CD4-positive, alpha-beta T cell treated with Interleukin-6 at 100 ng/mL for 8 hours (primary cell): ENCODE data around the gene MYOM3.

Experiments
- DNase-seq: peaks from one replicate; pipeline ENCODE4 v3.0.0-alpha.2; 2020; ENCODE audit warnings: mixed read lengths, low spot score

The MYOM3 gene

DNA sequence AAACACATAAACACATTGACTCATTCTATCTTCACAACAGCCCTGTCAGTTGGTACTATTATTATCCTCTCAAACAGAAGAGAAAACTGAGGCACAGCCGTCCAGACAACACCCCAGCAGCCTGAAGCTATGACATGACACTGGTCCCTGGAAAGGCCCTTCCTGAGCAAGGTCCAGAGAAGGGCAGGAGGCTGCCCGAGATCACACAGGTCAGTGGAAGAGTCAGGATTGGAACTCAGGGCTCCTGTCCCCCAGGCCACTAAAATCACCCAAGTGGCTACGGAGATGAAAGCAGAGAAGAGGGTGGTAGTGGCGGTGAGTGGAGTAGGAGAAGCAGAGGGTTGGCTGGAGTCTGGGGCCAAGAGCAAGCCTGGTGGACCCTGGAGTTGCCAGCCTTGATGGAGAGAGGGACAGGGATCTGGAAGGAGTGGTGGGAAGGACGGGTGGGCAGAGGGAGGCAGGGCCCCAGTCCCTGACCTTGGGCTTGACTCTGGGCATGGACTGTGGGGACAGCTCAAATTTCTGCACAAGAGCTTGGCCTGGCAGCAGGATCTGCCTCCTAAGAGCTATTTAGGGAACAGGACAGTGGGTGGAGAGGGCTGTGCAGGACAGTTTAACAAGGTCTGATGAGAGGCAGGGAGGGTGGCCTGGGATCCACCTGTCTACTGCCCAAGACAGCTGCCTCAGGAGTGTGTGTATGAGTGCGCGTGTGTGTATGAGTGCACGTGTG lies 15.8 kb downstream of the MYOM3 start:
- DNase-seq = no peak

- no peak for DNase-seq
Measured at GRCh38 chr1:24095140-24095859, 16.6 kb downstream of the MYOM3 start.

- DNase-seq = no peak
Measured at GRCh38 chr1:24094554-24094953, 17.4 kb downstream of the MYOM3 start.

- DNase-seq = no peak
Measured at GRCh38 chr1:24093732-24094131, 18.2 kb downstream of the MYOM3 start.

GRCh38 chr1:24092979-24093378 lies 19.0 kb downstream of the MYOM3 start:
- DNase-seq = no peak

GRCh38 chr1:24091971-24092482 lies 19.9 kb downstream of the MYOM3 start:
- DNase-seq = no peak

DNA sequence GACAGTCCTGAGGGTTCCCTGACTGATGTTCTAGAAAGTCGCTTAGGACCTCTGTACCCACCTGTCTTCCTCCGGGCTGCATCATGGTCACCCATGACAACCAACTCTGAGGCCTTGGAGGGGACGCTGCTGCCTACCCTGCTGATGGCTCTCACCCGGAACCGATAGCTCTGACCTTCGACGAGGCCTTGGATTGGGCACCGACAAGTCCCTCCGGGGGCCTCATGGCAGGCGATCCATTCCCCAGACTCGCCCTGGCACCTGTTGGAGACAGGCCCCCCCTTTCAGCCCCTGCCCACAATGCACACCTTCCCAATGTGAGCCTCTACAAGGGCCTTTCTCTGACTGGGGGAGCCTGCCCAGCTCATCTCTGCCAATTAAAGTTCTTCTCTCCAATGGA lies 21.2 kb downstream of the MYOM3 start:
- no peak for DNase-seq

DNA sequence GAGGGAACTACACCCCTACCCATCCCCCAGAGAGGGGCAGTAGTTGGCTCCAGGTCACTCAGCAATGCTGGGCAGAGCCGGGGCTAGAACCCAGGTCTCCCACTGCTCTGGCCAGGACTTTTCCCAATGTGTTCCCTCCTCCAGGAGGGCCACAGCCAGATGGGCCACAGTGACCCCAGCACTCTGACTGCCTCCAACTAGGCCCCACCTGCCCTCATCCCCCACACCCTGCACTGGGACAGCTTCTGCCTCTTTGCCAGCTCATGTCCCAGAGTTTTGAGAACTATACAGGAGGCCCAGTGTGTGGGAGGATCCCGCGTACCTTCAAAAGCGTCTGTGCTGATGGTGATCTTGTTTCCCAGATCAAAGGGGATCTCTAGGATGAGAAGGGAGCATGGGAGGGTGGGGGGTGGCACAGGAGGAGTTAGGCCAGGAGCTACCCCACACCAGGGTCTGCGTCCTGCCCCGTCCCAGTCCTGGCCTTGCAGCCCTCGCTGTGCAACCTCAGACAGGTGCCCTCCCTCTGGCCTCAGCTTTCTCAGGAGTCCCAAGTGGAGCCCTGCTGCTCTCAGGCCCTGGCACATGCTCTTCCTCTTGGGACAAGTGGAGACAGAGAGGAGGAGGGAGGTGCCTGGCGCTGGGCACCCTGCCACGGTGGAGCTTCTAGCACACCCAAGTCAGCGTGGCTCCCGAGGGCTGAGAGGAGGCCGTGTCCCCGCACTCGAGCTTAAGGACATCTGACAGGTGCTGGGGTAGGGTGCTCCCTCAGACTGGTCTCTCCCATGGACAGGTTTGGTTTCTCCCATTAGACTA lies 22.0 kb downstream of the MYOM3 start:
- DNase-seq = no peak

DNA sequence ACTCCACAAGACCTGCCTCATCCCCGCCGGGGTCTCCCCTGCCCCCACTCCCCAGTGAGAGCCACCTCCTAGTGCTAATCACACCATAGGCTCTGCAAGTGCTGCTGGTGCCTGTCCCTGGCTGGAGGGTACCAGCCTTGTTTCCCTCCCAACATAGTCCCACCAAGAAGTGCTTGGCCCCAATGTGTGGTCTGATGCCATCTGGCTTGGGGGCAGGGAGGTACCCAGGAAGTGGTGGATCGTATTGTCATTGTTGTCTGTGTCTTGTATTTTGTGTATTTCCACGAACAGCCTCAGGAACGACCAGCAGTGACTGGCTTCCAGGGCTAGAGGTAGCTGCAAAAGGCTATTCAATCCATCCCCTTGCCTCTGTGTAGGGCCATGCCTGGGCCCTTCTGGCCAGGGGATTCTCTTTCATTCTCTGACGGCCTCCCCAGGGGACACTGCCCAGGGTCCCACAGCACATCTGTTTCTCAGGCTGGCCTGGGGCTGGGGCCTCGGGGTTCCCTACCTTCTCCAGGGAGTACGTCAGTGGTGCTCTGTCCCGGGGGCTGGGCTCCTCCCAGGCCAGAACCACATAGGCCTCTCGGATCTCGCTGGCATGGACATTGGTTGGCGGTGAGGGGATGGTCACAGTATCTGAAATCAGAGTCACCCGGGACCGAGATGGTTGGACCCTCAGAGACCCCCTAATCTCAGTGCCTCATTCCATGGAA lies 22.8 kb downstream of the MYOM3 start:
- no peak for DNase-seq

DNA sequence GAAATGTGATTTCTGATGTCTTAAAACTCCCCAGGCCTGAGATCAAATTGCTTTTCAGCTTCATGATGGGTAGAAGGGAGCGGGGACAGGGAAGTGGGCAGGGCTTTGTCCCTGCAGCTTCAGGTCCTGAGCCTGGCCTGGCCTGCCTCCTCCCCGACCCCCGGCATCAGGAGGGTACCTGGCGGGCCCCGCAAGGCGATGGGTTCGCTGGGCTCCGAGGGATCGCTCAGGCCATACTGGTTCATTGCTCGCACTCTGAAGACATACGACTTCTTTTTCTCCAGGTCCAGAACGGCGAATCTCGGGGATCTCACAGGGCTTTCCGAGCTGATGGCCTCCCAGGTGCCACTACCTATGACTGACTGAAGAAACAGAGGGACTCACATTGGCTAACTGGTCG lies 25.5 kb downstream of the MYOM3 start:
- DNase-seq = no peak

GRCh38 chr1:24085546-24085945 lies 26.4 kb downstream of the MYOM3 start:
- DNase-seq = no peak

- no peak for DNase-seq
Measured at GRCh38 chr1:24085007-24085406, 26.9 kb downstream of the MYOM3 start.

DNA sequence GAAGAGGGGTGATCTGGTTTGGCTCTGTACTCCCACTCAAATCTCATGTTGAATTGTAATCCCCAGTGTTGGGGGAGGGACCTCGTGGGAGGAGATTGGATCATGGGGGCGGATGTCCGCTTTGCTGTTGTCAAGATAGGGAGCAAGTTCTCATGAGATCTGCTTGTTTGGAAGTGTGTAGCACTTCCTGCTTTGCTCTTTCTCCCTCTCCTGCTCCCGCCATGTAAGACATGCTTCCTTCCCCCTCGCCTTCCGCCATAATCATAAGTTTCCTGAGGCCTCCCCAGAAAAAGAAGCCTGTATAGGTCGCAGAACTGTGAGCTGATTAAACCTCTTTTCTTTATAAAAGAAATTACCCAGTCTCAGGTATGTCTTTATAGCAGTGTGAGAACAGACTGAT lies 27.9 kb downstream of the MYOM3 start:
- no peak for DNase-seq

GRCh38 chr1:24082372-24082771 lies 29.6 kb downstream of the MYOM3 start:
- no peak for DNase-seq

GRCh38 chr1:24081190-24081589 lies 30.7 kb downstream of the MYOM3 start:
- no peak for DNase-seq

GRCh38 chr1:24080131-24080530 lies 31.8 kb downstream of the MYOM3 start:
- DNase-seq = no peak

- no peak for DNase-seq
Measured at GRCh38 chr1:24077278-24077978, 34.5 kb downstream of the MYOM3 start.

GRCh38 chr1:24075946-24076345 lies 36.0 kb downstream of the MYOM3 start:
- no peak for DNase-seq

GRCh38 chr1:24075590-24075854 lies 36.4 kb downstream of the MYOM3 start:
- DNase-seq = no peak

DNA sequence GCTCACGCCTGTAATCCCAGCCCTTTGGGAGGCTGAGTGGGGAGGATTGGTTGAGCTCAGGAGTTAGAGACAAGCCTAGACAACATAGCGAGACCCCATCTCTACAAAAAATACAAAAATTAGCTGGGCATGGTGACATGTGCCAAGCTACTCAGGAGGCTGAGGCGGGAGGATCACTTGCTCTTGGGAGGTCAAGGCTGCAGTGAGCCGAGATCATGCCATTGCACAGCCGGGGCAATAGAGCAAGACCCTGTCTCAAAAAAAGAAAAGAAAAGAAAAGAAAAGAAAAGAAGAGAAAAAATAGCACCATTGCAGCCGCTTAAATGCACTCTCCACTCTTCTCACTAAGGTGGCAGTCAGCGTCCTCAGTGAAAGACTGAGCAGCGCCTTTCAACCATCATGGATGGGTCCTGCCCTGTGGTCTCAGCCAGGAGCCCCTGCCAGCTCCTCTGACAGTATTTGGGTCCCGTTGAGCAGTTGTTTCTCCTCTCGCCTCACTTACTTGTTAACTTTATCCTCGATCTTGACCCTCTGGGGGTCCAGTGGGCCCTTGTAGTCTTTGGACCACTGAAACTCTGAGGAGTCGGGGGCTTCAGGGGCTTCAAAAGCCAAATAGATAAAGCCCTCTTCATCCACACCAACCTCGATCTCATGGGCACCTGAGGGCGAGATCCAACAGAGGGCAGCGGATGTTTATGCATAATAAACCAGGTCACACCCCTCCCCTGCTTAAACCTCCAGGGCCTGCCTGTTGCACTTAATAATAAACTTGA lies 36.9 kb downstream of the MYOM3 start:
- no peak for DNase-seq

DNA sequence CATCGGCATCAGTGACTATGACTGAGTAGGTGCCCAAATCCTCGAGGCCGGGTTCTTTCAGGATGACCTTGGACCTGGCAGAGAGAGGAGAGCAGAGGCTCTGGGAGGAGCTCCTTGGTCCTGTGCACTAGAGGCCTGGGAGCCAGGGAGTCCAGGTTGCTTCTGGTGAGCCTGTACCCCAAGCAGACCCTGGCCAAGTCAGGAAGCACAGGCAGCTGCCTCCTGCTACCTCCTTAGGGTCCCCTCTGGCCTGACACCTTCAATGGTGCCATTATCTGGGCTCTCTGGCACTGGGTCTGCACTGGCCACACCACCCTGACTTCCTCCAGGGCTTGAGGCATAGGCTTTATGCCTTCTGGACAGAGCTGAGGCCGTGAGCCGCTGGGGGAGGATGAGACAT lies 37.7 kb downstream of the MYOM3 start:
- DNase-seq = no peak
